HG03064 (cell line): Measurements from ENCODE around the gene NFYC.

ENCODE experiments used
- ATAC-seq: cut with Tn5 transposase; IDR thresholded peaks from one replicate; pipeline ENCODE4 v1.9.1; 2021; ENCODE audit warnings: low read depth; ENCODE audit not compliant: unreplicated experiment

NFYC gene

DNA sequence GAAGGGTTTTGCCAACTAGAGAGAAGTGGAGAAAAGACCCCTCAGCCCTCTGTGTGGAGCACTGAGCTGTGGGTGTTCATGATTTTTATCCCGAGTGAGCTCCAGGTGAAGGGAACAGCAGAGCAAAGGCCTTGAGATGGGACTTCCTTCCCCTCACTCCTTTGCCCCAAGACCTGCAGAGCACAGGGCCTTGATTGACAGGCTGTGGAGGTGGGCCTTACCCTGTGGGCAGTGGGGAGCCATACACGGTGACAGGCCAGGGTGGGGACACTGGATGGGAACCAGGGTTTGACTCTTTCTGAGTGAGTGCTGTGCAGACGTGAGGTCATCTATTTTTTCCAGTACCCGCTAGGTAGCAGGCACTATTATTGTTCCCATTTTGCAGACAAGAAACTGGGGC lies 102.5 kb downstream of the NFYC start:
- no peak for ATAC-seq

- ATAC-seq, result no peak
Observed at GRCh38 chr1:40794974-40795715, 103.6 kb downstream of the NFYC start.

DNA sequence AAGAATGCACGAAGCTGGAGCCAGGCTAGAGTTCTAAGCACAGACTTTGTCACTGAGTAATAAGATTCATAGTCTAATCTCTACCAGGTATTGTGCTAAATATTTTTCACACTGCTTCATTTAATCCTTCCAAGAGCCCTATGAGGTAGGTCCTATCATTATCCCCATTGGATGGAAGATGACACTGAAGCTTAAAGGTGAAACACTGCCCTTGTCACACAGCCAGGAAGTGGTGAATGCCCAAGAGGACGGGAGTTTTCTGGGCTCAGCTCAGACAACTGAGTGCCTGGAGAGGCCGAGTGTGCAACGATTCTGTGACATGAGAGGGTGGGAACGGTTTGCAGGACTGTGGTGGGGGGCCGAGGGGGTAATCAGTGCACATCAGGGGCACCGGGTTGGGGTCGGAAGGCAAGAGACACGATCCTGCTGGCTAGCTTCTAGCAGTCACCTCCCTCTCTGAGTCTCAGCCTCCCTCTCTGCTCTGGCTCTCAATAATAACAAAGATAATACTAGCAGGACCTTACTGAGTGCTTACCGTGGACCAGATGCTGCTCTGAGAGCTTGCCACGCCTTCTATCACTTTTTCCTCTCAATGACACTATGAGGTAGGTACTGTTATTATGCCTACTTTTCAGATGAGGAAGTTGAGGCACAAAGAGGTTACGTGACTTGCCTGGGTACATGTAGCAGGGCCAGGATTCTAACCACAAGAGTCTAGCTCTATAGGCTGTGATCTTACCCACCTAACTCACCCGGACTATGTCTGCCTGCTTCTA lies 104.5 kb downstream of the NFYC start:
- no peak for ATAC-seq

DNA sequence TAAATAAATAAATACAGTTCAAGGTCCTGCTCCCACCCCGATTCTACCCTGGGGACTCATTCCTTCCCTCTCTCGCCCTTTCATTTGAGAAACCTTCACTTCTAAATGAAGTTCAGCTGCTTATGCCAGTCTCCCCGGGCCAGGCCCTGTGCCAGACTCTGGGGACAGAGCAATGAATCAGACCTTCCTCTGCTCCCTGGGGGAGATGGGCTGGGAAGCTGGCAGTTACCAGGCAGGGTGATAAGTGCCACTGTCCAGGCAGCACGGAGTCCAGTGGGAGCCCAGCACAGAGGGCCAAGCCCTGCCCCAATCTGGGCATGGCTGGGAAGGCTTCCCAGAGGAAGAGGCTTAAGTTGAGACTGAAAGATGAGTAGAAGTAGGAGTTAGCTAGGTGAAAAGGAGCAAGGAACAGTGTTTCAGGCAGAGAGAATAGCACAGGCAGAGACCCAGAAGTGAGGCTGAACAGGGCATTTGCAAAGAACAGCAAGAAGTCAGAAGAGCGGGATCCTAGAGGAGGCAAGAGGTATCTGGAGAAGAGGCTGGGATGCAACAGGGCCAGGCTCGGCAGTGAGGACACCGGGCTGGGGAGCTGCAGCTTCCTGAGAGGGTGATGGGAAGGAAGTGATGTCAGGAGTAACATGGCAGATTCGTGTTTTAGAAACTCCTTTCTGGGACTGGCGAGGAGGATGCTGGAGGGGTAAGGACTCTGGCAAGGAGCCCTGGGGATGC lies 105.6 kb downstream of the NFYC start:
- no peak for ATAC-seq

- no peak for ATAC-seq
Observed at GRCh38 chr1:40797668-40798010, 106.1 kb downstream of the NFYC start.

- ATAC-seq, result no peak
Observed at GRCh38 chr1:40798366-40799281, 107.1 kb downstream of the NFYC start.

DNA sequence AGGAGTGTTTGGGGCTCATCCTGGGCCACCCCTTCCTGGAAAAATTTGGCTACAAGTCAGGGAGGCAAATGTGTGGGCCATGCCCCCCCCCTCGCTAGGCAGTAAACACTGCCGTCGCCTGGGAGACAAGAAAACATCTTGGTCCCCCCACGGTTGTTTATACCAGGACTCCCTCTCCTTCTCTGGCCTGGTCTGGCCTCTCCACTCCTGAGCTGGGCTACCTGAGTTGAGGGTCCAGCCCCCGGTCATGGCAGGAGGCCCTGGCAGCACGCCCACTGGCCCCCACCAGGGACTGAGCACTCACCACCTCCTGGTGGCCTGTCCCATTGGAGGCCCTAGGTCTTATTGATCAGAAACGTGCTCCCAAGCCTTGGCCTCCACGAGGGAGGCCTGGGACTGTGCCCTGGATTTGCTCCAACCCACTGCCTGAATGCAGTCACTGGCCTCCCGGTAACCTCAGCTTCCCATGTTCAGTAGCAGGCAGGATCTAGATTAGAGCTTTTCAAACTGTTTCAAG lies 107.9 kb downstream of the NFYC start:
- ATAC-seq, result no peak

GRCh38 chr1:40801742-40802077 lies 110.2 kb downstream of the NFYC start:
- ATAC-seq, result no peak

GRCh38 chr1:40802078-40802741 lies 110.7 kb downstream of the NFYC start:
- ATAC-seq, result no peak

- ATAC-seq, result no peak
Observed at GRCh38 chr1:40802742-40803113, 111.2 kb downstream of the NFYC start.

DNA sequence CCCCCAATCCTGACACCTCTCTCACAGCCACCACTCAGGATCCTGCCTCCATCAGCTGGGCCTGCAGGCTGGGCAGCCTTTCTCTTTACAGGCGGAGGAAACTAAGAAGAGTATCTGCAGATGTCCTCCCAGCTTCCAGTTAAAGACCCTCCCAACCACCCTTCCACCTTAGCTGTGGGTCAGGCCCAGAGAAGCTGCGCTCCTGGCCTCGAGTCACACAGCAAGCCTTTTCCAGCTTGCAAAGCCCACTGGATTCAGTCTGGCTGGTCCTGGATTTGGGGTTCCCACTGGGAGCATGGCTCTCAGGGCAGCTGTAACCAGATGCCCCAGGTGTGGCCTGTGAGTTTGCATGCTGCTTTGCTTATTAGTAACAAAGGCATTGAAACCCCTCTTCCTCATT lies 111.9 kb downstream of the NFYC start:
- ATAC-seq, result no peak

DNA sequence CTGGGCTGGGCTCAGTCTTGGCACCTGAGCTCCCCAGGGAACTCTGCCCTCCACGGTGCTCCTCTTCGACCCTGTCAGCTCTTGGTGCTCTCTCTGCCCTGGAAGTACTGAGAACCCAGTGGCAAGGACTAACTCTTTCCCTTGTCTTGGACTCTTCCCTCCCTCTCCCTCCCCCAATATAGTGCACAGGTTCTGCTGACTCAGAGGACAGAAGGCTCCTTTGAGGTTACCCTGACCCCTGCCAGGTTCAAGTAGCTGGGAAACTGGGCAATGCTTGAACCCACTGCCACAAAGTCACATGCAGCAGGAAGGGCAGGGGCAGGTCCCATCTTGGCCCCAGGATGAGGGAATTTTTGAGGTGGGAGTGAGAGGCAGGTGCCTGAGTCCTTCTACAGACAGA lies 112.4 kb downstream of the NFYC start:
- no peak for ATAC-seq

GRCh38 chr1:40806240-40806639 lies 114.7 kb downstream of the NFYC start:
- no peak for ATAC-seq

GRCh38 chr1:40806731-40807695 lies 115.5 kb downstream of the NFYC start:
- ATAC-seq, result no peak

DNA sequence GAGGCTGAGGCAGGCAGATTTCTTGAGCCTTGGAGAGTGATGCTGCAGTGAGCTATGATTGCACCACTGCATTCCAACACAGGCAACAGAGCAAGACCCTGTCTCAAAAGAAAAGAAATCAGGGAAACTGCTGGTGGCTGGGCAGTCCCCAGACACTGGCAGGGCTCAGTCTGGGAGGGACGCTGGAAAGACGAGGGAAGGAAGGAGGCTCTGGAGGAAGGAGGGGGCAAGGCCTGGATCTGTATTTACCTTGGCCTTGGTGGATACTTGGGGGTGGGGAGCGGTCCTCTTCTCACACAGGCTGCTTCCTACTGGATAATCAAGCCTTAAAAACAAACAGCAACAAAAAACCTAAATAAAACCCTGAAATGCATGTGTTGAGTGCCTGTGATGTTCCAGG lies 116.5 kb downstream of the NFYC start:
- ATAC-seq, result no peak

- no peak for ATAC-seq
Observed at GRCh38 chr1:40808444-40808843, 116.9 kb downstream of the NFYC start.

DNA sequence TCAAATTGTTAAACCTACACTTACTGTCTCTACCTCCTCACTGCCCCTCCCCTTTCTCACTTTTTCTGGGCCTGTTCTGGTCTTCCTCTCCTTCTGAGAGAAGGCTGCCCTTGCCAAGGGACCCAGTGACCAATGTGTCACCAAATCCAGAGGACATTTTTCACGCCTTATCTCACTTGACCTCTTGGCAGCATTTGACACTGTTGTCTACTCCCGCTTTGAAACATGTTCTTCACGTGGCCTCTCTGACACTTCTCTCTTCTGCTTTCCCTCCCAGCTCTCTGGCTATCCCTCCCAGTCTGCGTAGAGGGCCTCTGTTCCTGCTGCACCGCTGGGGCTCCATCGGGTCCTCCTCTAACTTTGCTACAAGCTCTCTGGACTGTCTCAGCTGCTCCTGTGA lies 117.4 kb downstream of the NFYC start:
- ATAC-seq, result no peak

GRCh38 chr1:40810927-40811326 lies 119.4 kb downstream of the NFYC start:
- ATAC-seq, result no peak

- no peak for ATAC-seq
Observed at GRCh38 chr1:40815420-40815819, 123.9 kb downstream of the NFYC start.
